Measurements from ENCODE around the gene BDKRB2.

DNA sequence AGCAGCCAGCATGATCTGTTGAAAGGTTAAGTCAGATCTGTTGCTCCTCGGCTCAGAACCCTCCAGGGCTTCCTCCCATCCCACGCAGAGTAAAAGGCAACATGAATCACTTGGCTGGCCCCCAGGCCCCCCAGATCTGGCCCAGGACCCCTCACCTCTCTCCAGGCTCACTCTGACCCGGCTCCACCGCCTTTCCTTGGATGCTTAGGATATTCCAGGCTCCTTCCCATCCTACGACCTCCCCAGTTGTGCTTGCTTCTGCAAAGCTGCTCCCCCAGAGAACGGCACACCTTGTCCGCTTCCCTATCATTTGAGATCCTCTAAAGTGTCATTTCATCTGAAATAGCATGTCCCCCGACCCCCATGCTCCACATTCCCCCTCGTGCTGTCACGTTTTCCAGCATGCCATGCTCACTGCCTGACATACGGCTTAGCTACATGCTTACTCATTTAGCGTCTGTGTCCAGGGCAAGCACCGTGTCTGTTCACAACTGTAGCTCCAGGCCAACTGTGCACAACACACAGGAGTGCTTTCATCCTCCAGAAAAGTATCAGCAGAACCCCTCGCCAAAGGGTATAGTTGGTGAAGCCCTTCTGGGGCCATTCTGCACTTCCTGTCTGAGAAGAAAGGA lies 33.6 kb upstream of the BDKRB2 start:
- TF ChIP-seq EZH2 (IDR thresholded peaks at IDR 0.05; ENCODE audit: borderline replicate concordance, low read depth, low read length, severe bottlenecking) = no peak
- TF ChIP-seq CTCF (IDR thresholded peaks at IDR 0.05; ENCODE audit: borderline replicate concordance, extremely low read depth, low read length, poor library complexity, severe bottlenecking) = no peak
